HG02798 (cell line): ENCODE measurements around the gene SATB1.
"Not testable (repeated sequence)": the region's sequence is repeated elsewhere in the genome, so short reads cannot be mapped to it uniquely, and the experiment has no call there.

Experiments used
- ATAC-seq: cut with Tn5 transposase; IDR thresholded peaks from one replicate; pipeline ENCODE4 v1.9.1; 2021; ENCODE audit warnings: mild to moderate bottlenecking; ENCODE audit not compliant: unreplicated experiment, poor library complexity

Gene SATB1

DNA sequence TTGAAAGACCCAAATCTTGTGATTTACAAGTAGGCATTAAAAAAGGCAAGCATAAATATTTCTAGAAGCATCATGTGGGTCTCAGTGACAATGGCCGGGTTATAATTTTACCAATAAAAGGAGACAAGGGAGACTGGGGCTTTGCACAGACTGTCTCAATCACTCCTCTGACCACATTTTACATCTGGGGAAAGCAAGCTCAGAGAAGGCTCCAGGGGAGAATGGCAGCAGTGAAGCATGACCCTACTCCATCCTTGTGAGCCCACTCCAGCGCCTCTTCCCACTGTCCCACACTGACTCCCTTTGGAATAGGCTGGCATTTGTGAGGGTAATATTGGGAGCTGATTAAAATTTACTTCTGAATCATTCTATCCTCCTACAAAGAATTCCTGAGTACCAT, 61.8 kb downstream of the SATB1 start:
- ATAC-seq, result no peak

DNA sequence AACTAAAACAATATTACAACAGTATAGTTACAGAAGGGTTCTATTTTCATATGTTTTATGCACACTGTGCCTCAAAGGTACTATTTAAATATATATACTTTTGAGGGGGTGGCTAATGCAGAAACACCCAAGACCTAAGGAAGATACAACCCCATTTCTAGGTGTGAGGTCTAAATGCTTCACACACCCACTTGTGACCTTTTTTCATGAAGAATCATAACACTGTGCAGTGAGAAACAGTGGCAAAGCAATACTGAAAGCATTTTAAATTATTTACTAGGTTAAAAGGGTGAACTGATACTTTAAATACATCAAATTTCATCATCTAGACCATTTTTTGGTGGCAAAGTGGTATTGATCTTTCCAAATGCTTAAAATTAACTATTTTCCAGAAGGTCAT, 67.4 kb downstream of the SATB1 start:
- ATAC-seq, result no peak

DNA sequence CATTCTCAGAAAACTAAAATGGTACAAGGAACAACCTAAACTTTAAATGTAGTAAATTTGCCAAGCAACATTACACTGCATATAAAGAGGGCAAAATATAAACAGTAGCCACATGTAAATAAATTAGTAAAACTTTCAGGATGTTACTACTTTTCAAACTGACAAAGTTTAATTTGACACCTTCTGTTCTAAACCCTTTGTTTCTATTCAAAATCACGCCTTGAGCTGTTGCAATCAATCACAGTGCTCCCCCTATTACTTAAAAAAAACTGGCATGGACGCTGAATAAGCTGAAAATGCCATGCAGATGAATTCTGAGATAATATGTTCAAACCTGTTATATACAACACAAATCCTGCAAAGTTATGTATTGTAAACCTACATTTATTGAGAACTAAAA, 69.3 kb downstream of the SATB1 start:
- ATAC-seq, result no peak

DNA sequence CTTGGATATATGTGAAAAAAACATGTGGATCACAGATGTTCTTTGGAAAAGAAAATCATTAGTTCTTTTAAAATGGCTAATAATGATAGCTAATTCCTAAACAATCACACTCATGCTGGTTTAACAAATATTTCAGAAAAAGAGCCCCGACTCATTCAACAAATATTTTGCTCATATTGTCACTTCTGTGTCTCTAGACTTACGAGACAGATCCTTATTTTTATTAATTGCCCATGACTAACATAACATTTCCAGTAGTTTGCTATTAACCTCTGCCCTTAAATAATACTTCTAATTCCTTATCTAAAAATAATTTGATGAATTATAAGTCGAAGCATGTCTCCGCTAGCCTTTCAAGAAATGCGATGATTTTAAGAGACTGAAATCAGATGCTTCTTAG, 70.4 kb downstream of the SATB1 start:
- no peak for ATAC-seq

DNA sequence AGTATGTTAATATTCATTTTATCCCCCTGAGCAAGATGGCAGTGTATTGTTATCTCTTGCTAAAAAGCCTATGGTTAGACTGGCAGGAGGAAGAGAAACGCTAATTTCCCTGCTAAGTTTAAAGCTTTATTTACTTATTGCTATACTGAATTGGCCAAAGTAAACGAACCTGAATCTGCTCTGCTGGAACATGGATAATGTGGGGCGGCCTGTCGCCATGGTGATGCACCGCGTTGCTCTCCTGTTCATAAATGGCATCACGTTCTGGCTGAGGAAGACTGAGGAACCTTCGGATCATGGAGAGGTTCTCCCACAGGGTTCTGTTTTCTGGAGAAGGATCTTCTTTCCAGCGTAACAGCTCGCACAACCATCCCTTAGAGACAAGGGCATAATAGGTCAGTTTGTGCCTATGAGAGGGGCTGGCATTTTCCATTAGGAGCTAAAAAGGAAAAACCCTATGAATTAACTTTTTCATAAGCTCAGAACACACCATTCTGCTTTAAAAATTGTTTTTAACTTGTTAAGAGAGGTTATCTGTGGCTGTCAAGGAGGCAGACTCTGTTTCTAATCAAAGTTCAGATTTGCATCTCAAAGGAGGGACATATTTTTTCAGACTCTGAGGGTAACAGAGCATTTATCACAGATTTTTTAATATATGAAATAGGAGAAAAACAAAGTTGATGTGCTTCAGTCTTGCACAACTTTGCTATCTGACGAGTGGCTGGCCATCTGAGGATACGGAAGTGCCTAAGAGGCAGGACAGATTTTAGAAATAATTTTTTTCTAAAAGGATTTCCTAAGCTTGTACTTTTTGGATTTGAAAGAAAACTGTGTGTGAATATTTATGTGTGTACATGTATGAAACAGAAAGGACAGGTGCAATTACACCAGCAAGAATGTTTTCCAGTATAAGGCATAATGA, 73.1 kb downstream of the SATB1 start:
- no peak for ATAC-seq

DNA sequence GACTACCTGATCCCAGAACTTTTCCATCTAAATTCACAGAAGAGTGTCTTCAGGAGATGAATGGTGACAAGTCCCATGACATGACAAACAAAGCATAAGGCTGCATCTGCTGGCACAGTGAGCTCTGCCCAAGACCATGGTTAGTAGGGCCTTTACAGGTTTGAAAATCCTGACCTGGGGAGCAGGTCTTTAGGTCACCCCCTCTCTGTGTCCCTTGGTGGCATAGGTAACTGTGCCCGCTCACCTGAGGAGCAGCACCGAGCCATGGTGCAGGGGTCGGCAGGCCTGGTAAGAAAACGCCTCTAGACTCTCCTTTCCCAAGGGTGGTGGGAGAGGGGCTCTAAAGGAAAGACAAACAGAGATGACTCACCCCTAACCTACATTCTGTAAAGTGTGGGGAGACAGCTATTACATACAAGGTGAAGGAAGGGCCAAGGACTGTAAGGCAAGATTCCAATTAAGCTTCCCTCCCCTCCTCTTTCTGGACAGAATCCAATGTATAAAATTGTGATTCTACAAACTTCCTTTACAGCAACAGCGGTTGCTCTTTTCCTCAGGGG, 74.0 kb downstream of the SATB1 start:
- ATAC-seq, result no peak

DNA sequence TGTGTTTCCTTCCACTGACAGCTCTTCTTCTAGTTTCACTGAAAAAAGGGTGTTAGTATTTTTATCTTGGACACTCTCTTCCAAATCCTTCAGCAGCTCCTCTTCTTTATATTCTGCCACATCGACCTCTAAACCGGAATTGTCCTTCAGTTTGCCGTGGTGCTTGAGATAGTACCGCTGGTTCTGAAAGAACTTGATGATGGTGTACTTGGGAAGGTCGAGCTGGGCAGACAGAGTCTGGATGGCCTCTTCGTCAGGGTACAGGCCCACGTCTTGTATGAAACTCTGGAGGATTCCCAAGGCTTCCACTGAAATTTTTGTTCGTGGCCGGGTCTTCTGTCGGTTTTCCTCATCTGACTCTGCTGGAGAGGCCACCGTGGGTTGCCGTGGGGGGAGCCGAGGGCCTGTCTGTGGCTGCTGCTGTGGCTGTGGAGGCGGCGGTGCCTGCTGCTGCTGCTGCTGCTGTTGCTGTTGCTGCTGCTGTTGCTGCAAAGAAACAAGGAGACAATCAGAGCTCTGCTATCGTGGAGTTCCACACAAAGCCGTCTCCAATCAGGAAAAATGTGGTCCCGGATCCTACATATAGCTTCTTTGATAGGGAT, 75.8 kb downstream of the SATB1 start:
- ATAC-seq, result no peak

DNA sequence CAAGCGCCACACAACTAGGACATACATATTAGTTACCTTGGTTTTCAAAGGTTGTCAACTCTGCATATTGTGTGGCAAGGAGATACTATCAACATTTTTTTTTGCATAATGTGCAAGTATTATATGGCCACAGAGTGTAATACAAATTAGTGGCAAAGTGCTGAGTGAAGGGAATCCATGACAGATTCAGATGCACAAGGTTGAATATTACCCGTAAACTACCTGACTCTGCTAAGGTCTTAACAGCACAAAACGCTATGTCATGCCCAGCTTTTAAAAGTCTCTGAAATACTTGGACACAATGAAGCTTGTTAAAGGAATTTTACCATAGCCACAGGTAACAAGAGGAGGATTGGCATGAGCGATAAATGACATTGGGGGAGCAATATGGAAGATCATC, 79.0 kb downstream of the SATB1 start:
- ATAC-seq, result no peak

DNA sequence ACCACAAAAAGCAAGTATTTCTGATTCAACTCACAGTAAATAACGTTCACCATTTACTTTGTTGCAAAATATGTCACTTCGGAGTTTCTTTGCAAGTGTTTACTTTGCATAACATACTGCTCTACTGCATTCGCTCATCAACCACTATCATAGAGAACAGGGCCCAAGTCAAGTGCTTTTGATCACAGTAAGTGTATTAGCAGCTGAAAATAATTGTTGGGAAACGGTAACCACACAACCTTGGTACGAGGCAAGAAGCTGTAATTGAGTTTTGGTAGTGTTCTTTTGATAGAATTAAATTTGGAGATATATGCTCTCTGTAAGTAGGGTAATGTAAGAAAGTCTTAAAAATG, 80.1 kb downstream of the SATB1 start:
- no peak for ATAC-seq

DNA sequence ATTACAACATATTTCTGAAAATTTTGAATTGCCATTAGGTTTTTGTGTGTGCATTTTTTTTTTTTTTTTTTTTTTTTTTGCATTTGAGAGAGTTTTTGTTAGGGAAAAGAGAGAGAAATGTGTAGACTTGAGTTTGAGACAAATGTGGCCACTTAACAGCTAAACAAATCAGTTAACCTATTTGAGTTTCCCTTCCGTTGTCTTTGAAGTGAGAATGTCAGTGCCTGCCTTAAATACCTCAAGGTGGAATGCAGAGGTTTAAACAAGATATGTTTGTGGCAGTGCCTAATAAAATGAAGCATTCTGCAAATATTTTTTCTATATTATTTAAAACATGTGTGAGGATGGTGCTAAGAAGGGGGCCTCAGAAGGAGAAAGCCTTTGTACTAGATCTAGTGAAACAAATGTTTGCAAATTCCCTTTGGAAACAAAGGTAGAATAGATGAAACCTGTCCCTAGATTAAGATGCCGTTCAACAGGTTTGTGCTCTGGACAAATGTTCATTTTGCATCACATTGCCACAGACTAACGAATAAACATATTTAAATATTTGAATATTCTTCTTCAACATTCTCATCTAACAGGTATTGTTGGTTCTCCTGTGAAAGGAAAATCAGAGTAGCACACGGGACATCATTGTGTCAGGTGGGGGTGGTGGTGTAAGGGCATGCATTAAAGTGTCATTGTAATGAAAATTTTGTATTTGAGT, 80.7 kb downstream of the SATB1 start:
- ATAC-seq, result no peak

DNA sequence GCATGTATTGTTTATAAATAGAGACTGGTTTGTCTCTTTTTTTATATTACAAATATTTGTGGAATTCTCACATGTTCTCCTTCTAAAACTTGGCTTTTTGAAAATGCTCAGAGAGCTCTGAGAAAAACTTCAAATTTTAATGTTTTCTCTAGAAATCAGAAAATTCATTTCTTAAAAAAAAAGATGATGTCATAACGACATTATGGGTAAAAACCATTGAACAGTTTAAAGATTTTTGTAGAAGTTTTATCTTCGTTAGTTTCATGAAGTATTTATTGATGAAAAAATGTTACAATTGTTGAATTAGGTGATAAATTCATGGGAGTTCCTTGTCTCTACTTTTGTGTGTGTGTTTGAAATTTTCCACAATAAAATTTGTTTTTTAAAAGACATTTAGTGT, 81.3 kb downstream of the SATB1 start:
- ATAC-seq, result no peak

DNA sequence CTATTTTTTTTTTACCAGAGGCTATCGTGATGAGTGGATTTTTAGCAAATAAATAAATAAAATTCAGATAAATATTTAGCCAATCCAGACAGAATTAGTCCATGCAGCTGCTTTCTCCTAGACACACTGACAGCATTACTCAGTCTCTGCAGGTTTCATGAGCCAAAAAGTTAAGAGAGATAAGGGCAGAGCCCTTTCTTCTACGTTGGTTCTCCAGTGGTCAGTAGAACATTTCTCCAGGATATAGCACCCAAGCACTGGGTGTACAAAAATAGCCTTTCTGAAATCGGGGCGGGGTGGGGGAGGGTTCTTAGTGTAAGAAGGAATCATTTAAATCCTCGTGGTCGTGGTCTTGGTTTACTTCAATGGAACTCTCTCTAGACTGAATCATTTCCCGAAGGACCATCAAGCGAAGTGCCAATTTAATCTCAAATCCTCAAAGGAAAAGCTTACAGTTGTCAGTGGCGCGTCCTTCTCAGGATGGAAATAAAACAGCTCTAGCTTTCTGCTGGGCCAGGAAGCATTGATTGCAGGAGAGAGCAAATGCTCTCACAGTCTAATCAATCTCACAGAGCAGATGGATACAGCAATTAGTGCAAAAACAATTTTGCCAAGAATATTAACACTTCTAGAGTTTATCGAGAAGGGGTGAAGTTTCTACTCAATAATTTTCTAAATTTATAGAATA, 86.2 kb downstream of the SATB1 start:
- ATAC-seq, result no peak

DNA sequence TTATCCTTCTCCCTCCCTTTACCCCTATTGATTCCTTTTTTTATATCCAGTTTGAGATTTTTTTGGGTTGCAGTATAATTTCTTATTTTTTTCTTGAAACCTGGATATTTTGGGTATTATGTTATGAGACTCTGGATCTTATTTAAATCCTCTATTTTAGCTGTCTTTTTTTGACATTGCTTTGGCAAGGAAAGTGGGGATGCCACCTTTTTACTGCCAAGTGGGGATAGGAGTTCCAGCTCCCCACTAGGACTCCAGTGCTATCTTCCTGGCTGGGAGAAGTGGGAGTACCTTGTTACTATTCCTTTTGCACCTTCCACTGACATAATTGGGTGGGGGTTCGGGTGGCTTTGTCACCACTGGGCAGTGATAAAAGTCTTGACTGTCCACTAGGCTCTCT, 87.9 kb downstream of the SATB1 start:
- ATAC-seq, result no peak

DNA sequence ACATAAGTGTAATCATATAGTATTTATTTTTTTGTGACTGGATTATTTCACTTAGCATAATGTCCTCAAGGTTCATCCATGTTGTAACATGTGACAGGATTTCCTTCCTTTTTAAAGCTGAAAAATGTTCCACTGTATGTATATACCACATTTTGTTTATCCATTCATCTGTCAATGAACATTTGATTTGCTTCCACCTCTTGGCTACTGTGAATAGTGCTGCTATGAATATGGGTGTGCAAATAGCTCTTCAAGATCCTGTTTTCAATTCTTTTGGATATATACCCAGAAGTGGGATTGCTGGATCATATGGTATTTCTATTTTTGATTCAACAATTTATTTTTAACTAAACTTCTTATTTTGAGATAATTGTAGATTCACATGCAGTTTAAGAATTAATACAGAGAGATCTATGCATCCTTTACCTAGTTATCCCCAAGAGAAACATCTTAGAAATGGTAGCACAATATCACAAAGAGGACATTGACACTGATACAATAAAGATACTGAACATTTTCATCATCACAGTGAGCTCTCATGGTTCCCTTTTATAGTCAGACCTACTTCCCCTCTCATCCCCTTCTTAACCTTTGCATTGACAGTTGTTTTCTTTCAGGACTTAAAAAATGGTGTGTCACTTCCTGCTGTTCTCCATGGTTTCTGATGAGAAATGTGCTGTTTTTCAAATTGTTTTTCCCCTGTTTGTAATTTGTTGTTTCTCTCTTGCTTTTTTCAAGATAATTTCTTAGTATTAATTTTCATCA, 90.1 kb downstream of the SATB1 start:
- no peak for ATAC-seq

DNA sequence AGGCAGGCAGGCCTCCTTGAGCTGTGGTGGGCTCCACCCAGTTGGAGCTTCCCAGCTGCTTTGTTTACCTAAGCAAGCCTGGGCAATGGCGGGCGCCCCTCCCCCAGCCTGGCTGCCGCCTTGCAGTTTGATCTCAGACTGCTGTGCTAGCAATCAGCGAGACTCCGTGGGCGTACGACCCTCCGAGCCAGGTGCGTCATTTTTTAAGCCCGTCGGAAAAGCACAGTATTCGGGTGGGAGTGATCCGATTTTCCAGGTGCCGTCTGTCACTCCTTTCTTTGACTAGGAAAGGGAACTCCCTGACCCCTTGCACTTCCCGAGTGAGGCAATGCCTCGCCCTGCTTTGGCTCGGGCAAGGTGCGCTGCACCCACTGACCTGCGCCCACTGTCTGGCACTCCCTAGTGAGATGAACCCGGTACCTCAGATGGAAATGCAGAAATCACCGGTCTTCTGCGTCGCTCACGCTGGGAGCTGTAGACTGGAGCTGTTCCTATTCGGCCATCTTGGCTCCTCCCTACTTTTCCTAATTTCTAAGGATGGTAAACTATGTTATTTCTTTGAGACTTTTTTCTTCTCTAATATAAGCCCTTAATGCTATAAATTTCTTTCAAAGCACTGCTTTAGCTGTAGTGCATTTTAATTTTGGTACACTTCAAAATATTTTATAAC, 94.2 kb downstream of the SATB1 start:
- ATAC-seq, result not testable (repeated sequence)

DNA sequence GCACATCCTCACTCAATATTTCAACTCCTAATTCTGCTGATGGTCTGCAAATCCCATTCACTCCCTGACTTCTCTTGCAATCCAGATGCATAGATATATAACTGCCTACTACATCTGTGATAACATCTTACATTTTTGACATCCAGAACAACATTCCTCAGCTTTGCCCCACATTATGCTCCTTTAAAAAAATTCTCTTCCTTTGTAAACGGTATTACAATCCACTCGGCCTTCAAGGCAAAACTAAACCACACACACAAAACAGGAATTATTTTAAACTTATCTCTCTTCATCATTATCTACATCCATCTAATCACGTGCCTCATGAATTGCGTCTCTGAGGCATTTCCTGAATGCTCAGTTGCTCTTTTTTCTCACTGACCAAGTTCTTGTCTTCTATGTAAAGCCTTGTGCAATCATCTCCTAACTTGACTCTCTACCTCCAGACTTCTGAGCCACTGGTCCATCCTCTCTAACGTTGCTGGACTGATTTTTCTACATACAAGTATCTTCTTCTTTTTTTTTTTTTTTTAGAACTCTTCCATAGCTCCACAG, 117.0 kb downstream of the SATB1 start:
- no peak for ATAC-seq

DNA sequence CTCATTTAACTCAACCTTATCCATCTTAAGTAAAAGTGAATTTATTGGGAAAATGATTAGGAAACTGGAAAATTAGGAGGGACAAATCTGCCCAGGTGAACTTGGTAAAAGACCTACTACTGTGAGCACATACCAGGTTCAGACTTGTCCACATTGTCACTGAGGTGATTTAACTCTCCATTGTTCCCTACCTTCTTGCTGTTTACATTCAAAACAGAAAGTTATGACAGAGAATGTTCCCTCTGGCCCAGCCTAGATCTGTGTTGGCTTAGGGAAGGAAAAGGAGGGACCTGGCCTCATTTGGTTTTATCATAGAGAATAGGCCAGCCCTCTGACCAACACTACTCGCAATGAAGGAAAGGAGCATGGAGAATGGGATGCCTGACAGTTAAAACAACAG, 117.6 kb downstream of the SATB1 start:
- ATAC-seq, result no peak

DNA sequence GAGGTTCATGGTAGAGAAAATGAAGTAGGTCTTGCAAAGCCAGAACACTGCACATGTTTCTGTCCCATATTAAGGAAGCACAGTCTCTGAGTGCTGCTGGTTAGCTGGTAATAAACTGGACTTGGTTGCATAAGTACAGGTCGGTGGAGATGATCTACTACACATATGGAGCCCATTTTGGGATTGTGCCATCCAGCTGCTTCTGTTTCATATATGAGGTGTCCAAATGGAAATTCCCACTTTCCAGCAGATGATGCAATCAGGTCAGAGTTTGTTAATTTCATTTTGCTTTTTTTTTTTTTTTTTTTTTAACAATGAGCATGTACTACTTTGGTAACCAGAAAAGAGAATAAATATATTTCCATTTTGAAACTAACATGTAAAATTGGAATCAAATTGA, 122.6 kb downstream of the SATB1 start:
- ATAC-seq, result no peak

DNA sequence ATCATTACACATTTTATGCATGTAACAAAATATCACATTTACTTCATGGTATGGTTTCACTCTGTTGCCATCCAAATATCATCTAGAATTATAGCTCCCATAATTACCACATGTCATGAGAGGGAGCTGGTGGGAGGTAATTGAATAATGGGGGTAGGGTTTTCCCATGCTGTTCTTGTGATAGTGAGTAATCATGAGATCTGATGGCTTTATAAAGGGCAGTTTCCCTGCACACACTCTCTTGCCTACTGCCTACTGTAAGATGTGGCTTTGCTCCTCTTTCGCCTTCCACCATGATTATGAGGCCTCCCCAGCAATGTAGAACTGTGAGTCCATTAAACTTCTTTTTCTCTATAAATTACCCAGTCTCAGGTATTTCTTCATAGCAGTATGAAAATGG, 123.4 kb downstream of the SATB1 start:
- ATAC-seq, result no peak
